IMR-90 (cell line): ENCODE data around the gene SPSB4.

Experiments used
- BHLHE40 ChIP-seq: fragments of 150-350 bp; IDR thresholded peaks from 2 replicates; pipeline ENCODE4 v1.6.1; 2016; ENCODE audit warnings: mild to moderate bottlenecking, low read depth, low read length
- CEBPB ChIP-seq: IDR thresholded peaks from 2 replicates; pipeline ENCODE4 v1.6.1; 2012; ENCODE audit warnings: low read depth, low read length, improper control_type of control experiment
- CHD1 ChIP-seq: IDR thresholded peaks from 2 replicates; pipeline ENCODE4 v1.6.1; 2012; ENCODE audit warnings: low read depth, low read length, improper control_type of control experiment
- FOS ChIP-seq: fragments of 150-350 bp; IDR thresholded peaks from 2 replicates; pipeline ENCODE4 v1.6.1; 2016; ENCODE audit warnings: low read depth, low read length
- MAFK ChIP-seq: IDR thresholded peaks from 2 replicates; pipeline ENCODE4 v1.6.1; 2012; ENCODE audit warnings: low read depth, low read length, improper control_type of control experiment
- MAZ ChIP-seq: IDR thresholded peaks from 2 replicates; pipeline ENCODE4 v1.6.1; 2012; ENCODE audit warnings: low read depth, mild to moderate bottlenecking, low read length, improper control_type of control experiment, moderate library complexity, borderline replicate concordance
- MXI1 ChIP-seq: IDR thresholded peaks from 2 replicates; pipeline ENCODE4 v1.6.1; 2012; ENCODE audit warnings: low read depth, mild to moderate bottlenecking, low read length, moderate library complexity, borderline replicate concordance
- POLR2A ChIP-seq: IDR thresholded peaks from 2 replicates; pipeline ENCODE4 v1.6.1; 2012; ENCODE audit warnings: mild to moderate bottlenecking, low read depth, low read length
- RAD21 ChIP-seq: IDR thresholded peaks from 2 replicates; pipeline ENCODE4 v1.6.1; 2012; ENCODE audit warnings: low read length, improper control_type of control experiment
- RCOR1 ChIP-seq: IDR thresholded peaks from 2 replicates; pipeline ENCODE4 v1.6.1; 2012; ENCODE audit warnings: mild to moderate bottlenecking, low read length, improper control_type of control experiment; ENCODE audit not compliant: insufficient replicate concordance
- RFX5 ChIP-seq: IDR thresholded peaks from 2 replicates; pipeline ENCODE4 v1.8.0; 2012; ENCODE audit warnings: low read depth, mild to moderate bottlenecking, low read length, moderate library complexity
- SMC3 ChIP-seq: fragments of 150-350 bp; IDR thresholded peaks from 2 replicates; pipeline ENCODE4 v1.6.1; 2016; ENCODE audit warnings: low read depth, mild to moderate bottlenecking, antibody characterized with exemption, low read length, moderate library complexity
- TF ChIP-seq, protein P1 (sequence below): conservative IDR thresholded peaks from 2 replicates; pipeline ENCODE4 v1.5.1; 2012; ENCODE audit warnings: mild to moderate bottlenecking, low read depth, low read length, improper control_type of control experiment
- TF ChIP-seq, protein P2 (sequence below): fragments of 150-350 bp; IDR thresholded peaks from 2 replicates; pipeline ENCODE4 v1.6.1; 2017; ENCODE audit warnings: mild to moderate bottlenecking, antibody characterized with exemption, low read length, low read depth

DNA sequence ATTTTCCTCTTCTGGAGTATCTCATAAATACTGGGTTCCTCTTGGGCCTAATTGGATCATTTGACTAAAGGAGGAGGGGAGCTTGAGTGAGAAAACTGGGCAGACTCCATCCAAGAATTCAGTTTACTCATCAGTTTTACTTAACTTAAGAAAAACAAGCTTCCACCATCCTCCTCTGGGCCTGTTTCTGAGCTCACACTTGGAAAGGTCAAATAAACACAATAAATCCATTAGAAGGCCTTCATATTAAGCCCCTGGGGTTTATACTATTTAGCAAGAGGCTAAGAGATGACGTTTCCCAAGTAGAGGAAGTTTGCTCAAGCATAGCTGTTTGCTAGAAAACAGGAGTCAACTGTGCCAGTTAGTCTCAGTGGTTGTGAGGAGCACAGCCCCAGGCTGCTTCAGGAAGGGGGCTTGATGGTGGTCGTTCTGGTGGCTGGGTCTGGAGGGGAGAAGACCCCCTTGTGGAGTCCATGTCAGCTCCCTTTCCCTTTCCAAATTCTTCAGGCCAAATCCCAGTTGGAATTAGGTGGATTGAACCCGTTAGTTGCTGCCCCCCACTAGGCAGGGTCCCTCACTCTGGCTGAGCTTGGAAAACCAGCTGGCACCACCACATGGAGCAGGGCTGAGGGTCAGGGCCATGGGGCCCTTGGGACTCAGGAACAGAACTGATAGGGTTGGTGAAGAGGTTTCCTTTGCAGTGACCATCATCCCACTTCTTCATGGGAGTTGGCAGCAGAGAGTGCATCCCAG lies 64.8 kb downstream of the SPSB4 start:
- TF ChIP-seq, protein P1, sequence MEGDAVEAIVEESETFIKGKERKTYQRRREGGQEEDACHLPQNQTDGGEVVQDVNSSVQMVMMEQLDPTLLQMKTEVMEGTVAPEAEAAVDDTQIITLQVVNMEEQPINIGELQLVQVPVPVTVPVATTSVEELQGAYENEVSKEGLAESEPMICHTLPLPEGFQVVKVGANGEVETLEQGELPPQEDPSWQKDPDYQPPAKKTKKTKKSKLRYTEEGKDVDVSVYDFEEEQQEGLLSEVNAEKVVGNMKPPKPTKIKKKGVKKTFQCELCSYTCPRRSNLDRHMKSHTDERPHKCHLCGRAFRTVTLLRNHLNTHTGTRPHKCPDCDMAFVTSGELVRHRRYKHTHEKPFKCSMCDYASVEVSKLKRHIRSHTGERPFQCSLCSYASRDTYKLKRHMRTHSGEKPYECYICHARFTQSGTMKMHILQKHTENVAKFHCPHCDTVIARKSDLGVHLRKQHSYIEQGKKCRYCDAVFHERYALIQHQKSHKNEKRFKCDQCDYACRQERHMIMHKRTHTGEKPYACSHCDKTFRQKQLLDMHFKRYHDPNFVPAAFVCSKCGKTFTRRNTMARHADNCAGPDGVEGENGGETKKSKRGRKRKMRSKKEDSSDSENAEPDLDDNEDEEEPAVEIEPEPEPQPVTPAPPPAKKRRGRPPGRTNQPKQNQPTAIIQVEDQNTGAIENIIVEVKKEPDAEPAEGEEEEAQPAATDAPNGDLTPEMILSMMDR = no peak
- TF ChIP-seq MAZ = no peak
- TF ChIP-seq MXI1 = no peak
- TF ChIP-seq, protein P2, sequence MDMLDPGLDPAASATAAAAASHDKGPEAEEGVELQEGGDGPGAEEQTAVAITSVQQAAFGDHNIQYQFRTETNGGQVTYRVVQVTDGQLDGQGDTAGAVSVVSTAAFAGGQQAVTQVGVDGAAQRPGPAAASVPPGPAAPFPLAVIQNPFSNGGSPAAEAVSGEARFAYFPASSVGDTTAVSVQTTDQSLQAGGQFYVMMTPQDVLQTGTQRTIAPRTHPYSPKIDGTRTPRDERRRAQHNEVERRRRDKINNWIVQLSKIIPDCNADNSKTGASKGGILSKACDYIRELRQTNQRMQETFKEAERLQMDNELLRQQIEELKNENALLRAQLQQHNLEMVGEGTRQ = no peak
- no peak for TF ChIP-seq POLR2A
- no peak for TF ChIP-seq CHD1
- no peak for TF ChIP-seq RCOR1
- TF ChIP-seq RFX5 = no peak
- no peak for TF ChIP-seq MAFK
- TF ChIP-seq CEBPB = no peak
- TF ChIP-seq RAD21 = no peak
- no peak for TF ChIP-seq FOS
- no peak for TF ChIP-seq BHLHE40
- TF ChIP-seq SMC3 = no peak
